ENCODE data around the gene FNBP1.
A peak's percentile ranks its signal among the peaks of the same experiment; 100 is the strongest.

The FNBP1 gene

GRCh38 chr9:130042885-130043653 is at the start of gene FNBP1:
FNBP1 (minus strand) TSS chr9:130043189; CDS start chr9:130042975, 214 bp downstream.
- DNase-seq (ENCODE audit: low spot score): no peak

GRCh38 chr9:130090915-130091314 is 47.9 kb upstream of the FNBP1 start:
- no peak for DNase-seq (ENCODE audit: low spot score)

GRCh38 chr9:130089141-130089540 is 46.2 kb upstream of the FNBP1 start:
- no peak for DNase-seq (ENCODE audit: low spot score)

GRCh38 chr9:130088051-130088450 is 45.1 kb upstream of the FNBP1 start:
- no peak for DNase-seq (ENCODE audit: low spot score)

- DNase-seq (ENCODE audit: low spot score): no peak
Observed at GRCh38 chr9:130084337-130084736, 41.3 kb upstream of the FNBP1 start.

- no peak for DNase-seq (ENCODE audit: low spot score)
Observed at GRCh38 chr9:130078547-130078946, 35.6 kb upstream of the FNBP1 start.

- DNase-seq (ENCODE audit: low spot score): no peak
Observed at GRCh38 chr9:130073373-130073772, 30.4 kb upstream of the FNBP1 start.

GRCh38 chr9:130072515-130073235 is 29.7 kb upstream of the FNBP1 start:
- no peak for DNase-seq (ENCODE audit: low spot score)

GRCh38 chr9:130069048-130069447 is 26.1 kb upstream of the FNBP1 start:
- DNase-seq (ENCODE audit: low spot score): no peak

- no peak for DNase-seq (ENCODE audit: low spot score)
Observed at GRCh38 chr9:130064621-130065020, 21.6 kb upstream of the FNBP1 start.

GRCh38 chr9:130062750-130063149 is 19.8 kb upstream of the FNBP1 start:
- no peak for DNase-seq (ENCODE audit: low spot score)

- DNase-seq (ENCODE audit: low spot score): no peak
Observed at GRCh38 chr9:130060296-130060695, 17.3 kb upstream of the FNBP1 start.

GRCh38 chr9:130058887-130059286 is 15.9 kb upstream of the FNBP1 start:
- DNase-seq (ENCODE audit: low spot score): no peak

- no peak for DNase-seq (ENCODE audit: low spot score)
Observed at GRCh38 chr9:130058154-130058553, 15.2 kb upstream of the FNBP1 start.

GRCh38 chr9:130054820-130055219 is 11.8 kb upstream of the FNBP1 start:
- no peak for DNase-seq (ENCODE audit: low spot score)

- no peak for DNase-seq (ENCODE audit: low spot score)
Observed at GRCh38 chr9:130054325-130054786, 11.4 kb upstream of the FNBP1 start.

- DNase-seq (ENCODE audit: low spot score): peak; percentile 64
Observed at GRCh38 chr9:130053504-130054324, 10.7 kb upstream of the FNBP1 start, which contains the start of gene GPR107. GPR107 (plus strand) TSS chr9:130053906; CDS start chr9:130053933, 27 bp downstream.

- DNase-seq (ENCODE audit: low spot score): no peak
Observed at GRCh38 chr9:130053109-130053503, 10.1 kb upstream of the FNBP1 start.

GRCh38 chr9:130051855-130052254 is 8.9 kb upstream of the FNBP1 start:
- DNase-seq (ENCODE audit: low spot score): no peak

- no peak for DNase-seq (ENCODE audit: low spot score)
Observed at GRCh38 chr9:130050462-130050861, 7.5 kb upstream of the FNBP1 start.

- no peak for DNase-seq (ENCODE audit: low spot score)
Observed at GRCh38 chr9:130049431-130050210, 6.6 kb upstream of the FNBP1 start.
